ENCODE measurements around the gene FRMD3.
"Not testable (repeated sequence)": the region's sequence is repeated elsewhere in the genome, so short reads cannot be mapped to it uniquely, and the experiment has no call there.

The FRMD3 gene

GRCh38 chr9:83521411-83521810, 16.8 kb downstream of the FRMD3 start:
- no peak for DNase-seq (ENCODE audit: low spot score)

- no peak for DNase-seq (ENCODE audit: low spot score)
Measured at GRCh38 chr9:83521011-83521410, 17.2 kb downstream of the FRMD3 start.

- DNase-seq (ENCODE audit: low spot score): no peak
Measured at GRCh38 chr9:83520292-83520691, 17.9 kb downstream of the FRMD3 start.

- DNase-seq (ENCODE audit: low spot score): not testable (repeated sequence)
Measured at GRCh38 chr9:83517980-83518379, 20.2 kb downstream of the FRMD3 start.

- DNase-seq (ENCODE audit: low spot score): no peak
Measured at GRCh38 chr9:83514767-83515166, 23.4 kb downstream of the FRMD3 start.

- DNase-seq (ENCODE audit: low spot score): no peak
Measured at GRCh38 chr9:83512621-83513020, 25.6 kb downstream of the FRMD3 start.

GRCh38 chr9:83511051-83511450, 27.1 kb downstream of the FRMD3 start:
- no peak for DNase-seq (ENCODE audit: low spot score)

GRCh38 chr9:83509402-83509801, 28.8 kb downstream of the FRMD3 start:
- DNase-seq (ENCODE audit: low spot score): no peak

GRCh38 chr9:83508067-83508466, 30.1 kb downstream of the FRMD3 start:
- no peak for DNase-seq (ENCODE audit: low spot score)

GRCh38 chr9:83505282-83505681, 32.9 kb downstream of the FRMD3 start:
- DNase-seq (ENCODE audit: low spot score): no peak

- no peak for DNase-seq (ENCODE audit: low spot score)
Measured at GRCh38 chr9:83503866-83504265, 34.3 kb downstream of the FRMD3 start.

- DNase-seq (ENCODE audit: low spot score): no peak
Measured at GRCh38 chr9:83501565-83501964, 36.6 kb downstream of the FRMD3 start.

GRCh38 chr9:83497441-83497840, 40.8 kb downstream of the FRMD3 start:
- DNase-seq (ENCODE audit: low spot score): no peak

- DNase-seq (ENCODE audit: low spot score): no peak
Measured at GRCh38 chr9:83491995-83492394, 46.2 kb downstream of the FRMD3 start.

GRCh38 chr9:83491413-83491812, 46.8 kb downstream of the FRMD3 start:
- no peak for DNase-seq (ENCODE audit: low spot score)

GRCh38 chr9:83489961-83490360, 48.2 kb downstream of the FRMD3 start:
- DNase-seq (ENCODE audit: low spot score): no peak

GRCh38 chr9:83484990-83485389, 53.2 kb downstream of the FRMD3 start:
- DNase-seq (ENCODE audit: low spot score): no peak

GRCh38 chr9:83483223-83483622, 55.0 kb downstream of the FRMD3 start:
- DNase-seq (ENCODE audit: low spot score): no peak

- no peak for DNase-seq (ENCODE audit: low spot score)
Measured at GRCh38 chr9:83479765-83480164, 58.4 kb downstream of the FRMD3 start.

GRCh38 chr9:83477571-83477970, 60.6 kb downstream of the FRMD3 start:
- no peak for DNase-seq (ENCODE audit: low spot score)

GRCh38 chr9:83477120-83477519, 61.1 kb downstream of the FRMD3 start:
- no peak for DNase-seq (ENCODE audit: low spot score)

GRCh38 chr9:83476513-83476912, 61.7 kb downstream of the FRMD3 start:
- no peak for DNase-seq (ENCODE audit: low spot score)

- DNase-seq (ENCODE audit: low spot score): no peak
Measured at GRCh38 chr9:83475741-83476140, 62.5 kb downstream of the FRMD3 start.

GRCh38 chr9:83474631-83475030, 63.6 kb downstream of the FRMD3 start:
- no peak for DNase-seq (ENCODE audit: low spot score)

- peak; percentile 76 for DNase-seq (ENCODE audit: low spot score)
Measured at GRCh38 chr9:83473488-83473971, 64.7 kb downstream of the FRMD3 start.

All from LoVo (cell line).